Hepatocyte (in vitro differentiated cells): ENCODE results near the gene RRAD.

Experiments used
- EZH2 ChIP-seq: fragments of 200-600 bp; sonication (generic); IDR thresholded peaks from 2 replicates; pipeline ENCODE4 v1.6.1; 2016; ENCODE audit warnings: antibody characterized with exemption, mild to moderate bottlenecking, borderline replicate concordance
- TF ChIP-seq, protein P1 (sequence below): fragments of 200-600 bp; sonication (generic); IDR thresholded peaks from 2 replicates; pipeline ENCODE4 v1.5.1; 2016; ENCODE audit warnings: antibody characterized with exemption, mild to moderate bottlenecking; ENCODE audit not compliant: poor library complexity

GRCh38 chr16:66919569-66920298, 5.6 kb downstream of the RRAD start:
- no peak for TF ChIP-seq EZH2
- TF ChIP-seq, protein P1, sequence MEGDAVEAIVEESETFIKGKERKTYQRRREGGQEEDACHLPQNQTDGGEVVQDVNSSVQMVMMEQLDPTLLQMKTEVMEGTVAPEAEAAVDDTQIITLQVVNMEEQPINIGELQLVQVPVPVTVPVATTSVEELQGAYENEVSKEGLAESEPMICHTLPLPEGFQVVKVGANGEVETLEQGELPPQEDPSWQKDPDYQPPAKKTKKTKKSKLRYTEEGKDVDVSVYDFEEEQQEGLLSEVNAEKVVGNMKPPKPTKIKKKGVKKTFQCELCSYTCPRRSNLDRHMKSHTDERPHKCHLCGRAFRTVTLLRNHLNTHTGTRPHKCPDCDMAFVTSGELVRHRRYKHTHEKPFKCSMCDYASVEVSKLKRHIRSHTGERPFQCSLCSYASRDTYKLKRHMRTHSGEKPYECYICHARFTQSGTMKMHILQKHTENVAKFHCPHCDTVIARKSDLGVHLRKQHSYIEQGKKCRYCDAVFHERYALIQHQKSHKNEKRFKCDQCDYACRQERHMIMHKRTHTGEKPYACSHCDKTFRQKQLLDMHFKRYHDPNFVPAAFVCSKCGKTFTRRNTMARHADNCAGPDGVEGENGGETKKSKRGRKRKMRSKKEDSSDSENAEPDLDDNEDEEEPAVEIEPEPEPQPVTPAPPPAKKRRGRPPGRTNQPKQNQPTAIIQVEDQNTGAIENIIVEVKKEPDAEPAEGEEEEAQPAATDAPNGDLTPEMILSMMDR: no peak
